Loucy (cell line): ENCODE results near the gene ZNF93.

Experiments
- H2AFZ ChIP-seq: fragments of 200-600 bp; sonication (generic); 2 replicates; pipeline ENCODE4 v1.6.0; 2016; ENCODE audit warnings: antibody characterized with exemption, mild to moderate bottlenecking, low read length, moderate library complexity
- H3F3A ChIP-seq: fragments of 200-600 bp; 2 replicates; pipeline ENCODE4 v1.6.0; 2016; ENCODE audit warnings: antibody characterized with exemption, low read depth, mild to moderate bottlenecking
- H3K27me3 ChIP-seq: fragments of 200-600 bp; sonication (generic); 2 replicates; pipeline ENCODE4 v1.6.1; 2014; ENCODE audit warnings: low read length, mild to moderate bottlenecking; ENCODE audit not compliant: insufficient read depth, poor library complexity, severe bottlenecking
- H3K36me3 ChIP-seq: fragments of 200-600 bp; sonication (generic); 2 replicates; pipeline ENCODE4 v1.6.1; 2016; ENCODE audit warnings: low read length; ENCODE audit not compliant: insufficient read depth
- H3K4me1 ChIP-seq: fragments of 200-600 bp; sonication (generic); 2 replicates; pipeline ENCODE4 v1.5.1; 2014; ENCODE audit warnings: low read length, mild to moderate bottlenecking; ENCODE audit not compliant: insufficient read depth, poor library complexity, severe bottlenecking
- H3K4me2 ChIP-seq: fragments of 200-600 bp; sonication (generic); 2 replicates; pipeline ENCODE4 v1.6.0; 2014; ENCODE audit warnings: antibody characterized with exemption, low read length, low read depth, mild to moderate bottlenecking; ENCODE audit not compliant: poor library complexity, severe bottlenecking
- H3K4me3 ChIP-seq: fragments of 200-600 bp; sonication (generic); 2 replicates; pipeline ENCODE4 v1.5.1; 2014; ENCODE audit warnings: low read length, mild to moderate bottlenecking, mixed read lengths; ENCODE audit not compliant: poor library complexity, severe bottlenecking
- H3K79me2 ChIP-seq: fragments of 200-600 bp; sonication (generic); 2 replicates; pipeline ENCODE4 v1.6.1; 2014; ENCODE audit warnings: low read length; ENCODE audit not compliant: insufficient read depth
- H3K9ac ChIP-seq: fragments of 200-600 bp; sonication (generic); 2 replicates; pipeline ENCODE4 v1.6.0; 2014; ENCODE audit warnings: mild to moderate bottlenecking, low read depth, low read length, moderate library complexity; ENCODE audit not compliant: poor library complexity, severe bottlenecking
- H3K9me2 ChIP-seq: fragments of 200-600 bp; sonication (generic); replicated peaks from 2 replicates; pipeline ENCODE4 v1.6.1; 2016; ENCODE audit warnings: low read depth, low read length, mixed read lengths
- H3K9me3 ChIP-seq: fragments of 200-600 bp; sonication (generic); 2 replicates; pipeline ENCODE4 v1.6.1; 2014; ENCODE audit warnings: mild to moderate bottlenecking, antibody characterized with exemption, low read length, low read depth; ENCODE audit not compliant: insufficient read depth
- H4K20me1 ChIP-seq: fragments of 200-600 bp; sonication (generic); 2 replicates; pipeline ENCODE4 v1.6.0; 2014; ENCODE audit warnings: antibody characterized with exemption, low read length, mild to moderate bottlenecking; ENCODE audit not compliant: insufficient read depth, poor library complexity, severe bottlenecking
- EZH2phosphoT487 ChIP-seq: fragments of 200-600 bp; IDR thresholded peaks from 2 replicates; pipeline ENCODE4 v1.6.1; 2018; ENCODE audit warnings: antibody characterized with exemption, mild to moderate bottlenecking, moderate library complexity, borderline replicate concordance
- TF ChIP-seq, protein P1 (sequence below): fragments of 200-600 bp; sonication (generic); conservative IDR thresholded peaks from 2 replicates; pipeline ENCODE4 v1.5.1; 2014; ENCODE audit warnings: mild to moderate bottlenecking, antibody characterized with exemption, low read length

ZNF93 gene

DNA sequence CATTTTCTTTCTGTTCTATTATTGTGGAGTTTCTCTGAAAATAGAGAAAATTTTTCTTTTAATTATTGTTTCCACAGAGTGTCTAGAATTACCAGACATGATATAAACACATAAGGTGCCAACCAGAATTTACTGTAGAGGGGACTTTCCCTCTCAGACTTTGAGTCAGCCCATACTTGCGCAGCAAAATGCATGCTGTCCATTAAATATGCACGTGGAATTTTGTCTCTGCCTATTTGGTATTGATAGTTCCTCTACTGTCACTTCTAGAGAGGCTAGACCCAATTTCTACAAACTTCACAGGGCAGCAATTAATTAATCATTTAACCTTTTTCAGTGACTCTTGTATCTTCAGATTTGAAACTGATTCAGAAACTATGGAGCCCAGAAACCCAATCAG lies 8.9 kb downstream of the ZNF93 start:
- H3K4me2 ChIP-seq: peak overlapping the region; percentile 25
- H3K36me3 ChIP-seq: peaks cover 21% of the 10 kb centered on the region; the same call in 1 of the 2 replicates
- H3K4me1 ChIP-seq: peaks cover 59% of the 10 kb centered on the region
- H3K9me3 ChIP-seq: no peaks in the 10 kb centered on the region
- no peaks in the 10 kb centered on the region for H3K27me3 ChIP-seq
- H3F3A ChIP-seq: no peaks in the 10 kb centered on the region
- H3K79me2 ChIP-seq: peaks cover 100% of the 10 kb centered on the region
- H3K9me2 ChIP-seq: no peaks in the 10 kb centered on the region
- no peak overlapping the region for H3K4me3 ChIP-seq
- TF ChIP-seq EZH2phosphoT487: no peak
- TF ChIP-seq, protein P1, sequence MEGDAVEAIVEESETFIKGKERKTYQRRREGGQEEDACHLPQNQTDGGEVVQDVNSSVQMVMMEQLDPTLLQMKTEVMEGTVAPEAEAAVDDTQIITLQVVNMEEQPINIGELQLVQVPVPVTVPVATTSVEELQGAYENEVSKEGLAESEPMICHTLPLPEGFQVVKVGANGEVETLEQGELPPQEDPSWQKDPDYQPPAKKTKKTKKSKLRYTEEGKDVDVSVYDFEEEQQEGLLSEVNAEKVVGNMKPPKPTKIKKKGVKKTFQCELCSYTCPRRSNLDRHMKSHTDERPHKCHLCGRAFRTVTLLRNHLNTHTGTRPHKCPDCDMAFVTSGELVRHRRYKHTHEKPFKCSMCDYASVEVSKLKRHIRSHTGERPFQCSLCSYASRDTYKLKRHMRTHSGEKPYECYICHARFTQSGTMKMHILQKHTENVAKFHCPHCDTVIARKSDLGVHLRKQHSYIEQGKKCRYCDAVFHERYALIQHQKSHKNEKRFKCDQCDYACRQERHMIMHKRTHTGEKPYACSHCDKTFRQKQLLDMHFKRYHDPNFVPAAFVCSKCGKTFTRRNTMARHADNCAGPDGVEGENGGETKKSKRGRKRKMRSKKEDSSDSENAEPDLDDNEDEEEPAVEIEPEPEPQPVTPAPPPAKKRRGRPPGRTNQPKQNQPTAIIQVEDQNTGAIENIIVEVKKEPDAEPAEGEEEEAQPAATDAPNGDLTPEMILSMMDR: no peak
- no peak overlapping the region for H3K9ac ChIP-seq
- H4K20me1 ChIP-seq: peaks cover 77% of the 10 kb centered on the region
- no peak overlapping the region for H2AFZ ChIP-seq

DNA sequence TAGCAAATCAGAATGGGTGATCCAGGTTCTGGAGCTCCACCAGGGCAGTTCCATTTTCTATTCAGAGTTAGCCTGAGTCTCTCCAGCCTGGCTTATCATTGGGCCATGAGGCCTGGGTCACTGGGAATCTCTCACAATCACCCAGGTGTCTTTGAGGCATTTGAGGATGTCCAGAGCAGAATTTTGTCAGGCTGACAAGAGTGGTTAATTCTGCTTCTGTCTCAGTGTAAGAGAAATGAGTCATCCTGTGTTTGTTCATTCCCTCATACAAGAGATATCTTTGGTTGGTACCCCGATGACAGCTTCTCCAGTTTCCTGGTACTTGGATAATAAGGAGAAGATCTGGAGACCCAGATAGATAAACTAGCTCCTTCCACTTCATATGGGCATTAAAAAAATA lies 10.4 kb downstream of the ZNF93 start:
- Histone ChIP-seq H3K79me2 (peaks cover 97% of the 10 kb centered on the region), H3K9me2 (no peaks in the 10 kb centered on the region)

DNA sequence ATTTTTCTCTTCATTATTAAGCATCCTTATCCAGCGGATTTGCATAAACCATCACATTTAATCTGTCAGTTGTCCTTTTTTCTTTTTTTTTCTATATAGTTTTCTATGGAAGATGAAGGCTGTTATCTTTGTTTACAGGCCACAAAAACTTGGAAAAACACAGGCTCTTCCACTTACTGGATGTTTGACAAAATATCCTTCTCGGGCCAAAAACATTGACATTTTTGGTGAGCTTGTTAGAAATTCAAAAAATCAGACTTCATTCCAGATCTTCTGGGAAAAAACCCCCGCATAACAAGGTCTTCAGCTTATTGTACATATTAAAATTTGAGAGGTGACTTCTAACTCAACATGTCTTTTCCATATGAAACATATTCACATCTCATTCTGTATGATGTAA lies 13.8 kb downstream of the ZNF93 start:
- Histone ChIP-seq H3K9me2 (no peaks in the 10 kb centered on the region), H3K36me3 (peaks cover 41% of the 10 kb centered on the region; the same call in 1 of the 2 replicates), H3K4me2 (no peak overlapping the region), H3K9me3 (no peaks in the 10 kb centered on the region), H3K79me2 (peaks cover 73% of the 10 kb centered on the region), H3K9ac (no peak overlapping the region), H2AFZ (no peak overlapping the region), H3K4me3 (no peak overlapping the region), H3K27me3 (no peaks in the 10 kb centered on the region), H4K20me1 (peaks cover 38% of the 10 kb centered on the region), H3K4me1 (peaks cover 24% of the 10 kb centered on the region), H3F3A (no peaks in the 10 kb centered on the region)
- TF ChIP-seq, protein P1: no peak
- TF ChIP-seq EZH2phosphoT487: no peak

More for the DNA sequence above, 10.4 kb downstream of the ZNF93 start:
- no peaks in the 10 kb centered on the region for H3K9me3 ChIP-seq
- H3K36me3 ChIP-seq: peaks cover 34% of the 10 kb centered on the region; the same call in 1 of the 2 replicates
- H3K9ac ChIP-seq: no peak overlapping the region
- no peak overlapping the region for H2AFZ ChIP-seq
- H3F3A ChIP-seq: no peaks in the 10 kb centered on the region
- peak overlapping the region; percentile 18 for H3K4me2 ChIP-seq
- H3K4me1 ChIP-seq: peaks cover 44% of the 10 kb centered on the region
- TF ChIP-seq, protein P1: no peak
- no peak for TF ChIP-seq EZH2phosphoT487
- peaks cover 62% of the 10 kb centered on the region for H4K20me1 ChIP-seq
- no peaks in the 10 kb centered on the region for H3K27me3 ChIP-seq
- no peak overlapping the region for H3K4me3 ChIP-seq
